Measurements from ENCODE around the gene MZT2B. TPM values are rescaled to one million over a fixed set of nuclear protein-coding genes. Genes with fewer than 3 reads are reported as not detected.
A peak's percentile ranks its signal among the peaks of the same experiment; 100 is the strongest.

The MZT2B gene
- total and polyA plus RNA-seq, 9 of the 15 experiments (the other 6 are each of a cell fraction or from before 2014, with no cell fraction given), result 5.1 to 435 (median 102) TPM

DNA sequence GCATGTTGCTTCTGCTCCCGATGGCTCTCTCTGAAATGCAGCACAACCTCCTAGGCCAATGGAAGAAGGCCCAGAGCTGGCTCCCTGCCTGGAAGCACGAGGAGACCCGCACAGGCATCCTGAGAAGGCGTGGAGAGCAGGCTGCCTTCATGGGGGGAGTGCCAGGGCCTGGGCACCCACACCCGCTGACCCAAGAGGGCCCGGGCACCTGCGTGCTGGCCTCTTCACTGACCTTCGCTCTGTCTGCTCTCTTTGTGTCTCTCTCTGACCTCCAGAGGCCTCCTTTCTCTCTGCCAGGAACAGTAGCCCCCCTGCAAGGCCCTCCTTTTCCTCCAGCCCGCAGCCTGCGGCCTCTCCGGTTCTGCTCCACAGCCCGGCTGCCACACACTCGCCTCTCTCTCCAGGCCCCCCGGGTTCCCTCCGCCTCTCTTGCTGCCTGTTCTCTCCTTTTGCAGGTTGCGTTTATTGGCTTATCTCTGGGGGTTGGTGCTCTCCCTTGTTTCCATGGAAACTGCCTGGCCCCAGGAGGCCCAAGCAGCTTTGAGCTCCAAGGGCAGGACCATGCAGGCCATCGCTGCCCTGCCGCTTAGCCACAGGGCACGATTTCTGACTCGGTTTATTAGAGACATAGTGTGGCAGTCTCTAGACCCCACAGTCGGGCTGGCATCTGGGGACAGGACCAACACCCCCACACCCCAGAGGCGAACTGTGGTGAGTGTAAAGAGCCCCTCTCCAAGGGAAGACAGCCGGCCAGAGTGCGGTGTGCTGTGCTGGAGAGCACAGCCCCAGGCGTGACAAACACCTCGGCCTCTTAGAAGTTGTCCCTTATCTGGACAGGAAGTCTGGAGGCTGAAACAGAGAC lies 1.7 kb downstream of the MZT2B start:
- no peaks in the 10 kb centered on the region for H3K9me3 ChIP-seq (replicated peaks; ENCODE audit: control insufficient read depth, insufficient read depth, low read depth, low read length)
- H3K79me2 ChIP-seq (ENCODE audit: control insufficient read depth, insufficient read depth, low read length), result peaks cover 59% of the 10 kb centered on the region
- 63% methylated on average over 18 of the region's 26 CpGs for WGBS (ENCODE audit: insufficient coverage, low coverage, missing lambda C conversion rate)
- no peaks in the 10 kb centered on the region for H3K9me1 ChIP-seq (ENCODE audit: control insufficient read depth, insufficient read depth, low read length)
- H3K27ac ChIP-seq (ENCODE audit: extremely low read depth, low read depth, low read length), result peak overlapping the region; percentile 75; the same call in 1 of the 3 replicates
- H3K4me2 ChIP-seq (ENCODE audit: insufficient read depth, low read length), result peak overlapping the region; percentile 86
- POLR2A ChIA-PET, result no interaction called here
- peaks cover 30% of the 10 kb centered on the region; the same call in 2 of the 3 replicates for H3K36me3 ChIP-seq (ENCODE audit: control insufficient read depth, insufficient read depth, low read length)
- FAIRE-seq, result no peak
- in situ Hi-C loops (cut with MboI), result loop anchor here (5.0 kb wide), 1 partner anchor 154 kb away; no protein-coding TSS in a partner anchor
- TF ChIP-seq RBM15 (IDR thresholded peaks at IDR 0.05; ENCODE audit: insufficient read depth, low read length) (no peak), ARID2 (IDR thresholded peaks at IDR 0.05) (no peak), RFX7 (CRISPR knock-in tag; IDR thresholded peaks at IDR 0.05) (no peak), RBFOX2 (IDR thresholded peaks at IDR 0.05; ENCODE audit: low read depth, low read length) (0 out of 2 replicates have a peak, but pooled peaks have one; percentile 43), CBFB (CRISPR knock-in tag; IDR thresholded peaks at IDR 0.05) (0 out of 2 replicates have a peak, but pooled peaks have one; percentile 26), SRSF7 (optimal IDR thresholded peaks at IDR 0.05; ENCODE audit: low read depth, low read length) (no peak), RFX1 (IDR thresholded peaks at IDR 0.05) (peak; percentile 85), POLR2G (IDR thresholded peaks at IDR 0.05; ENCODE audit: low read depth, low read length) (0 out of 2 replicates have a peak, but pooled peaks have one; percentile 4)
- TF ChIP-seq, protein P1, sequence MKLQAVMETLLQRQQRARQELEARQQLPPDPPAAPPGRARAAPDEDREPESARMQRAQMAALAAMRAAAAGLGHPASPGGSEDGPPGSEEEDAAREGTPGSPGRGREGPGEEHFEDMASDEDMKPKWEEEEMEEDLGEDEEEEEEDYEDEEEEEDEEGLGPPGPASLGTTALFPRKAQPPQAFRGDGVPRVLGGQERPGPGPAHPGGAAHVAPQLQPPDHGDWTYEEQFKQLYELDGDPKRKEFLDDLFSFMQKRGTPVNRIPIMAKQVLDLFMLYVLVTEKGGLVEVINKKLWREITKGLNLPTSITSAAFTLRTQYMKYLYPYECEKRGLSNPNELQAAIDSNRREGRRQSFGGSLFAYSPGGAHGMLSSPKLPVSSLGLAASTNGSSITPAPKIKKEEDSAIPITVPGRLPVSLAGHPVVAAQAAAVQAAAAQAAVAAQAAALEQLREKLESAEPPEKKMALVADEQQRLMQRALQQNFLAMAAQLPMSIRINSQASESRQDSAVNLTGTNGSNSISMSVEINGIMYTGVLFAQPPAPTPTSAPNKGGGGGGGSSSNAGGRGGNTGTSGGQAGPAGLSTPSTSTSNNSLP (IDR thresholded peaks at IDR 0.05; ENCODE audit: borderline replicate concordance, low read depth, low read length), result no peak
- TF ChIP-seq, protein P2, sequence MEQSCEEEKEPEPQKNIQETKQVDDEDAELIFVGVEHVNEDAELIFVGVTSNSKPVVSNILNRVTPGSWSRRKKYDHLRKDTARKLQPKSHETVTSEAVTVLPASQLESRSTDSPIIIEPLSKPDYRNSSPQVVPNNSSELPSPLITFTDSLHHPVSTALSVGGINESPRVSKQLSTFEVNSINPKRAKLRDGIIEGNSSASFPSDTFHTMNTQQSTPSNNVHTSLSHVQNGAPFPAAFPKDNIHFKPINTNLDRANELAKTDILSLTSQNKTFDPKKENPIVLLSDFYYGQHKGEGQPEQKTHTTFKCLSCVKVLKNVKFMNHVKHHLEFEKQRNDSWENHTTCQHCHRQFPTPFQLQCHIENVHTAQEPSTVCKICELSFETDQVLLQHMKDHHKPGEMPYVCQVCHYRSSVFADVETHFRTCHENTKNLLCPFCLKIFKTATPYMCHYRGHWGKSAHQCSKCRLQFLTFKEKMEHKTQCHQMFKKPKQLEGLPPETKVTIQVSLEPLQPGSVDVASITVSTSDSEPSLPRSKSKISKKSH (CRISPR knock-in tag; IDR thresholded peaks at IDR 0.05), result no peak
- TF ChIP-seq, protein P3, sequence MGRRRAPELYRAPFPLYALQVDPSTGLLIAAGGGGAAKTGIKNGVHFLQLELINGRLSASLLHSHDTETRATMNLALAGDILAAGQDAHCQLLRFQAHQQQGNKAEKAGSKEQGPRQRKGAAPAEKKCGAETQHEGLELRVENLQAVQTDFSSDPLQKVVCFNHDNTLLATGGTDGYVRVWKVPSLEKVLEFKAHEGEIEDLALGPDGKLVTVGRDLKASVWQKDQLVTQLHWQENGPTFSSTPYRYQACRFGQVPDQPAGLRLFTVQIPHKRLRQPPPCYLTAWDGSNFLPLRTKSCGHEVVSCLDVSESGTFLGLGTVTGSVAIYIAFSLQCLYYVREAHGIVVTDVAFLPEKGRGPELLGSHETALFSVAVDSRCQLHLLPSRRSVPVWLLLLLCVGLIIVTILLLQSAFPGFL (CRISPR knock-in tag; IDR thresholded peaks at IDR 0.05), result no peak
- TF ChIP-seq, protein P4, sequence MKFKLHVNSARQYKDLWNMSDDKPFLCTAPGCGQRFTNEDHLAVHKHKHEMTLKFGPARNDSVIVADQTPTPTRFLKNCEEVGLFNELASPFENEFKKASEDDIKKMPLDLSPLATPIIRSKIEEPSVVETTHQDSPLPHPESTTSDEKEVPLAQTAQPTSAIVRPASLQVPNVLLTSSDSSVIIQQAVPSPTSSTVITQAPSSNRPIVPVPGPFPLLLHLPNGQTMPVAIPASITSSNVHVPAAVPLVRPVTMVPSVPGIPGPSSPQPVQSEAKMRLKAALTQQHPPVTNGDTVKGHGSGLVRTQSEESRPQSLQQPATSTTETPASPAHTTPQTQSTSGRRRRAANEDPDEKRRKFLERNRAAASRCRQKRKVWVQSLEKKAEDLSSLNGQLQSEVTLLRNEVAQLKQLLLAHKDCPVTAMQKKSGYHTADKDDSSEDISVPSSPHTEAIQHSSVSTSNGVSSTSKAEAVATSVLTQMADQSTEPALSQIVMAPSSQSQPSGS (CRISPR knock-in tag; IDR thresholded peaks at IDR 0.05), result no peak
- H2AFZ ChIP-seq (ENCODE audit: low read depth, low read length), result no peak overlapping the region
- H3K27me3 ChIP-seq (ENCODE audit: control insufficient read depth in 2 of 2, insufficient read depth in 2 of 2, low read length in 2 of 2), result no peaks in the 10 kb centered on the region
- CTCF ChIA-PET (ENCODE audit: low intra/inter-chr PET ratio), result no interaction called here
- peaks cover 7 to 45% of the 10 kb centered on the region in 2 experiments; a peak in 4 of 5 replicates for H3K4me1 ChIP-seq (replicated peaks in 1 of 2; ENCODE audit: control insufficient read depth in 2 of 2, insufficient read depth in 2 of 2, low read length in 2 of 2)
- intact Hi-C loops (cut with micrococcal nuclease), result loop anchor here (5.0 to 10.0 kb wide), 2 partner anchors 159 to 1301 kb away; partner anchors contain the start of gene IMP4
- peak in 1 of 4 experiments; percentile 44 for DNase-seq (ENCODE audit: extremely low read depth in 1 of 4, low spot score in 3 of 4)
- no peaks in the 10 kb centered on the region; the same call in 1 of the 2 replicates for H4K20me1 ChIP-seq (replicated peaks; ENCODE audit: control insufficient read depth, insufficient read depth, low read length)
- H3K9ac ChIP-seq (ENCODE audit: insufficient read depth in 1 of 2, low read depth in 2 of 2, low read length in 2 of 2), result peak overlapping the region; percentile 84 to 98
- H3K4me3 ChIP-seq, result peak overlapping the region; percentile 100
- TSS peak; percentile 45 for BruUV-seq (replicated peaks)
- ATAC-seq, result no peak

Measured in K562 (cell line).